T-helper 2 cell treated with Interferon-gamma antibody and Interleukin-4, amounts not matched to agents 5 μg/mL and 100 μg/mL, for 36 hours (primary cell): ENCODE data around the gene ASXL3.

ENCODE experiments used
- DNase-seq: peaks from one replicate; pipeline ENCODE4 v3.0.0; 2021; ENCODE audit warnings: low spot score
- H3K27ac Mint-ChIP-seq: one replicate; pipeline ENCODE4 v1.8.0; 2021; ENCODE audit warnings: mild to moderate bottlenecking, mixed read lengths
- H3K27me3 Mint-ChIP-seq: one replicate; pipeline ENCODE4 v1.8.0; 2021; ENCODE audit warnings: low read depth, mixed read lengths
- H3K36me3 Mint-ChIP-seq: one replicate; pipeline ENCODE4 v1.8.0; 2021; ENCODE audit warnings: low read depth, mixed read lengths
- H3K4me1 Mint-ChIP-seq: one replicate; pipeline ENCODE4 v1.8.0; 2021; ENCODE audit warnings: low read depth, mixed read lengths
- H3K4me3 Mint-ChIP-seq: one replicate; pipeline ENCODE4 v1.8.0; 2022; ENCODE audit warnings: mild to moderate bottlenecking, moderate library complexity, mixed read lengths
- H3K9me3 Mint-ChIP-seq: one replicate; pipeline ENCODE4 v1.8.0; 2021; ENCODE audit warnings: mixed read lengths

Gene ASXL3

GRCh38 chr18:33596178-33596854 is 18.3 kb downstream of the ASXL3 start:
- H3K27me3 Mint-ChIP-seq = no peaks in the 10 kb centered on the region
- H3K9me3 Mint-ChIP-seq = peaks cover 7% of the 10 kb centered on the region
- no peak for DNase-seq
- H3K4me3 Mint-ChIP-seq = no peak overlapping the region
- H3K4me1 Mint-ChIP-seq = no peaks in the 10 kb centered on the region
- H3K36me3 Mint-ChIP-seq = no peaks in the 10 kb centered on the region
- no peak overlapping the region for H3K27ac Mint-ChIP-seq

DNA sequence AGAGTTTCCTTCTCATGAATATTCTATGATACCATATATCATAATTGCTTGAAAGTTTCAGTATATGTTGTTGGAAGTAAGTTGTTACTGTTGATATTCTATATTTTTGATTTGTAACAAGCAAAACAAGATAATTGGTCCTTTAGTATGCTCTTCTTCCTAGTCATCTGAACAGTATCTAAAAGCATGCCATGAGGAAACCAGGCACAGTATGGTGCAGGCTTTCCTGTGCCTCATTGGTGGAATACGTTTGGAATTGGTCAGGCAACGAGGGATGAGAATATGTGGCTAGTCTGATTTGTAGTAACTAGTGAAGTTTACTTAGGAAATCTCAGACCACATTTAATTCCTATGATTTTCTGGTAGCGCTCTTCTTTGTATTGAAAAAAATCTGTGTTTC is 22.8 kb downstream of the ASXL3 start:
- H3K27ac Mint-ChIP-seq = no peak overlapping the region
- peaks cover 8% of the 10 kb centered on the region for H3K9me3 Mint-ChIP-seq
- H3K4me1 Mint-ChIP-seq = no peaks in the 10 kb centered on the region

DNA sequence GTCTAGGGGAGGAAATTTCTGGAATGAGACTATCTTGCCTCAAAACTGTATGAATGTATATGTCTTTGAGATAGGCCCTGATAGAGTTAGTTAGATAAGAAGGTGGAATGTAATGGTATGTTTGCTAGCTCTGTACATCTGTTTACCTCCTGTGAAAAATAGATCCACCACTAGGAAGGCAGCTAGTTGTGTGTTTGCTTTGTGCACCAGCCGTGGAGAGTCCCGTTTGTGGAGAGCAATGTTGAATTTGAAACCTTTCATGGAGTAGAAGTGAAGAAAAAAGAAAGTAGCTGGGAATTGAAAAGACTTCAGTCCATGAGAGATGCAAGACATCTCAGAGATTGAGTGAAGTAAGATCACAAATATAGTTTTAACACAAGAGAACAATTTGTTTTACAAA is 25.4 kb downstream of the ASXL3 start:
- Mint-ChIP-seq H3K27ac (no peak overlapping the region), H3K36me3 (no peaks in the 10 kb centered on the region), H3K27me3 (no peaks in the 10 kb centered on the region), H3K9me3 (peaks cover 13% of the 10 kb centered on the region), H3K4me3 (no peak overlapping the region), H3K4me1 (no peaks in the 10 kb centered on the region)
- no peak for DNase-seq

More for the DNA sequence above, 22.8 kb downstream of the ASXL3 start:
- no peak overlapping the region for H3K4me3 Mint-ChIP-seq
- no peaks in the 10 kb centered on the region for H3K27me3 Mint-ChIP-seq
- no peaks in the 10 kb centered on the region for H3K36me3 Mint-ChIP-seq
- no peak for DNase-seq

GRCh38 chr18:33605250-33605649 is 27.2 kb downstream of the ASXL3 start:
- Mint-ChIP-seq H3K4me3 (no peak overlapping the region), H3K4me1 (no peaks in the 10 kb centered on the region), H3K27ac (no peak overlapping the region), H3K36me3 (no peaks in the 10 kb centered on the region), H3K9me3 (peaks cover 13% of the 10 kb centered on the region), H3K27me3 (no peaks in the 10 kb centered on the region)
- DNase-seq = no peak

DNA sequence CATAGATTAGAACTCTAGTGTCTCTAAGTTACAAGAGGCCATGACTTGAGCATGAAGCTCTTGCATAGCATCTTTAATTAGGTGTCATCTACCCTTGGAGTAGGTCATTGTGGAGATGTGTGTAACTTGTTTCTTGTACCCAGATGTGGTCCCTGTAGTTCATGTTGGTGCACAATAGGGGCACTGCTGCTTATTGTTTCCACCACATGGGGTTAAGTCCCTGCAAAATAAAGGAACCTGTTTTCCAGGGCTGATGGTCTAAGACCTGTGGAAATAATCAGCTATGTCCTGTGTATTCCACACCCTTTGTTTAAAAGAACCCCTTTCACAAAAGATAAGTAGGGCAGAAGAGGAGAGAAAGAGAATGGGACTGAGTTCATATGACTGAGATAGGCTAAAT is 28.6 kb downstream of the ASXL3 start:
- no peak for DNase-seq
- H3K9me3 Mint-ChIP-seq = peaks cover 13% of the 10 kb centered on the region
- H3K36me3 Mint-ChIP-seq = no peaks in the 10 kb centered on the region
- H3K4me1 Mint-ChIP-seq = no peaks in the 10 kb centered on the region
- H3K4me3 Mint-ChIP-seq = no peak overlapping the region
- H3K27me3 Mint-ChIP-seq = no peaks in the 10 kb centered on the region
- H3K27ac Mint-ChIP-seq = no peak overlapping the region

DNA sequence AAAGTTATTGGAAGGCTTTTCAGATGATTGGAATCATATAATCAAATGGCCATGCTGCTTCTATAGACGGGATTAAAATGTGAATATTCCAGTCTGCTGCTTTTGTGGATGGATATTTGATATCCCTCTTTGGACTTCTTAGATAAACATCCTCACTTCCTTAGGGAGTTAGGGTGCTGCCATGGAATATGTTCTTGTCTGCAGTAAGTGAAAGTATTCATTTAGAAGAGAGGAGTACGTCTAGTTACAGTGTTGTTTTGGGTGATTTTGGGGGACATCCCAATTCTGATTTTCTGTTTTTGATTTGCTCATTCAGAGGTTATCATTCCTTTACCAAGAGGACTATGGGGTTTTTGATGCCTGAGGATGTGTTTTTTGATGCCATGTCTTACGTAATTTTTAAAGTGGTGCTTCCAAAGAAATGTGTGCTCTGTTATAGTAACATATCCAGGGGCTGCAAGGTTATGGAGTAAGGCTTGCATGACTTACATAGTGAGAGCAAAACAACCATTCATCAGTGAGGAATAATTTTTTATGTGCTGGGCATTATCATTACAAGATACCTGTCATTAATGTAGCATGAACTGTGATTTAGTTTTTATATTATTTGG is 33.6 kb downstream of the ASXL3 start:
- Mint-ChIP-seq H3K27me3 (no peaks in the 10 kb centered on the region), H3K4me3 (no peak overlapping the region), H3K9me3 (peaks cover 19% of the 10 kb centered on the region), H3K36me3 (no peaks in the 10 kb centered on the region), H3K27ac (no peak overlapping the region), H3K4me1 (no peaks in the 10 kb centered on the region)
- no peak for DNase-seq

- Mint-ChIP-seq H3K27me3 (no peaks in the 10 kb centered on the region), H3K9me3 (peaks cover 18% of the 10 kb centered on the region), H3K4me3 (no peak overlapping the region), H3K27ac (no peak overlapping the region), H3K4me1 (no peaks in the 10 kb centered on the region), H3K36me3 (no peaks in the 10 kb centered on the region)
- DNase-seq = no peak
These were observed 34.6 kb downstream of the ASXL3 start for GRCh38 chr18:33612632-33613031.

DNA sequence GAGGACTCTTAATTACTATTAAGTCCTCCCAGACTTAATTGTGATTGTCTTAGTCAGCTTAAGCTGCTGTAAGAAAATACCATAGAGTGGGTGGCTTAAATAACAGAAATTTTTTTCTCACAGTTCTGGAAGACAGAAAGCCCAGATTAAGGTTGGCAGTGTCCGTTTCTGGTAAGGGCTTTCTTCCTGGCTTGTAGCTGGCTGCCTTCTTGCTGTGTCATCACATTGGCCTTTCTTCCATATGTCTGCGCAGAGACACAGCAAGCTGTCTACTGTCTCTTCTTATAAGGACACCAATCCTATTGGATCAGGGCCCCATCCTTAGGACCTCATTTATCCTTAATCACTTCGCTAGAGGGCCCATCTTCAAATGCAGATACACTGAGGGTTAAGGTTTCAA is 38.5 kb downstream of the ASXL3 start:
- no peaks in the 10 kb centered on the region for H3K27me3 Mint-ChIP-seq
- H3K4me3 Mint-ChIP-seq = no peak overlapping the region
- no peaks in the 10 kb centered on the region for H3K36me3 Mint-ChIP-seq
- no peak for DNase-seq
- H3K9me3 Mint-ChIP-seq = peaks cover 22% of the 10 kb centered on the region
- no peak overlapping the region for H3K27ac Mint-ChIP-seq
- no peaks in the 10 kb centered on the region for H3K4me1 Mint-ChIP-seq

DNA sequence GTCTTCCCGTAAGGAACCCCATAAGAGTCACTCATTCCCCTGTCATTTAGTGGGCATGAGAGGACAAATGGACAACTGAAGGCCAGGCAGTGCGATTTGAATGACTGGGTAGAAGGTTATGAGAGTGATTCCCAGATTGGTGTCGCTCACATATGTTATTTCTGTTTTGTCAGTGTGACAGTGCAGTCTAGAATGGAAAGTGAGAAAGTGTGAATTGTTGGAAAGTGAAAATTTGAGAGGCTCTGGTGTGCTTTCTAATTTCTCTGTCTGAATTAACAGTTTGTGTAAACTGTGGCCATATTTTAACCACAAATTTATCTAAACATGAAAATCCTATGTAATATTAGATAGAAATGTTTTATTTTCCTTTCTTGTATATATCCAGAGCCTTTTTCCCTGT is 49.1 kb downstream of the ASXL3 start:
- H3K4me1 Mint-ChIP-seq = no peaks in the 10 kb centered on the region
- no peaks in the 10 kb centered on the region for H3K27me3 Mint-ChIP-seq
- DNase-seq = no peak
- H3K9me3 Mint-ChIP-seq = peaks cover 22% of the 10 kb centered on the region
- H3K36me3 Mint-ChIP-seq = no peaks in the 10 kb centered on the region
- H3K4me3 Mint-ChIP-seq = no peak overlapping the region
- no peak overlapping the region for H3K27ac Mint-ChIP-seq

- Mint-ChIP-seq H3K4me3 (no peak overlapping the region), H3K27ac (no peak overlapping the region), H3K36me3 (no peaks in the 10 kb centered on the region), H3K4me1 (no peaks in the 10 kb centered on the region), H3K27me3 (no peaks in the 10 kb centered on the region), H3K9me3 (peaks cover 21% of the 10 kb centered on the region)
- no peak for DNase-seq
These were observed 52.5 kb downstream of the ASXL3 start for GRCh38 chr18:33630476-33630875.

DNA sequence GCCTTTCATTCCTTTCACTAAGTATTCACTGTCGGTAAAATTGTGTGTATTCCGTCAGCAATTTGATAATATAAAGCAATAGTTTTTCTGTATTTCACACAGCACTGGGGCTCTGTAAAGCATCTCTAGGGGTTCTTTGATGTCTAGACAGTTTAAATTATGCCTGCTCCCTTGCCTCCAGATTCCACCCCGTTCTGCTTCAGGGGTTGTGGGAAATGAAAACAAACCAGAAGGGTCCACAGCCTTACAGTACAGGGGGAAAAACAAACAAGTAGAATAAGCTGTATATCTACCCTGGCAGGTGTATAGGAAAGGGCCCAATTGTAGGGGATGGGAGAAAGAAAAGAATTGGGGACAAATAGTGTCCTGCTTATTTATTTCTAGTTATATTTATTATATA is 63.1 kb downstream of the ASXL3 start:
- H3K36me3 Mint-ChIP-seq = no peaks in the 10 kb centered on the region
- peaks cover 3% of the 10 kb centered on the region for H3K9me3 Mint-ChIP-seq
- H3K4me1 Mint-ChIP-seq = no peaks in the 10 kb centered on the region
- H3K27ac Mint-ChIP-seq = no peak overlapping the region
- H3K27me3 Mint-ChIP-seq = no peaks in the 10 kb centered on the region
- H3K4me3 Mint-ChIP-seq = no peak overlapping the region
- no peak for DNase-seq

GRCh38 chr18:33644494-33644893 is 66.5 kb downstream of the ASXL3 start:
- Mint-ChIP-seq H3K27me3 (no peaks in the 10 kb centered on the region), H3K4me3 (no peak overlapping the region), H3K9me3 (no peaks in the 10 kb centered on the region), H3K4me1 (no peaks in the 10 kb centered on the region), H3K36me3 (no peaks in the 10 kb centered on the region), H3K27ac (no peak overlapping the region)
- no peak for DNase-seq

DNA sequence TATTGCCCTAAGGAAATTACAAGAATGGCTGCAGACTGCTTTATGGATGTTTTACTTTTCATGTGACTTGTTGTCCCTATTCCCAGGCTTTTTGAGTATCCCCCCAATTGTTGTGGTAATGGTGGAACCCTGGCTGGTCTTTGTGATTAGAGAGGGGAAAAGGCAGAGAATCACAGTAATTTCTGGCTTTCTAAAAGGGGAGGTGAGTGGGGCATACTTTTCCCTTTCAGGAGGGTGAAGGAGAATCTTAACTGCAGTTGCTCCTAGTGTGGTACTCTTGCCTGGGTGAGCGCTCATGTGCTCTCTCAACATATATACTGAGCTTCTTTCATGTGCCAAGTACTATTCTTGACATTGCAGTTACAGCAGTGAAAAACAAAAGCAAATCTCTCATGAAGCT is 69.3 kb downstream of the ASXL3 start:
- Mint-ChIP-seq H3K36me3 (no peaks in the 10 kb centered on the region), H3K27ac (no peak overlapping the region), H3K27me3 (no peaks in the 10 kb centered on the region), H3K9me3 (no peaks in the 10 kb centered on the region), H3K4me1 (no peaks in the 10 kb centered on the region), H3K4me3 (no peak overlapping the region)
- DNase-seq = no peak

DNA sequence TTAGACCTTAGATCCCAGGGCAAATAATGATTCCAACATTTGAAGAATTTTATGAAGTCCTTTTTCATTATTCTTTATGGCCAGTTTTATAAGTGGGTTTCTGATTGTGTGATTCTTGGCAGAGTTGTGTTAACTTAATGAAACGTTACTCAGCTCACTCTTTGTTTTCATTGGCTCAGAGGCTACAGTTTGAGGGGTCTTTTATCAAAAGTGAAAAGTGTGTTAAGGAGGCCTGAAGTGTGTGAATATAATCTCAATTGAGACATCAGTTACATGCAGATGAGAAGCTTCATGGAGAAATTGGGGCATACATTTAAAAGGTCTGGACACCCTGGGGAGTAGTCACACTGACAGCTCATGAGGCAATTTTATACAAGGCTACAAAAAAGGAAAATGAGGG is 74.6 kb downstream of the ASXL3 start:
- no peaks in the 10 kb centered on the region for H3K27me3 Mint-ChIP-seq
- H3K36me3 Mint-ChIP-seq = no peaks in the 10 kb centered on the region
- no peaks in the 10 kb centered on the region for H3K4me1 Mint-ChIP-seq
- H3K9me3 Mint-ChIP-seq = peaks cover 3% of the 10 kb centered on the region
- no peak overlapping the region for H3K27ac Mint-ChIP-seq
- H3K4me3 Mint-ChIP-seq = no peak overlapping the region
- no peak for DNase-seq

- H3K27ac Mint-ChIP-seq = no peak overlapping the region
- no peak for DNase-seq
- peaks cover 3% of the 10 kb centered on the region for H3K9me3 Mint-ChIP-seq
- no peaks in the 10 kb centered on the region for H3K4me1 Mint-ChIP-seq
- no peaks in the 10 kb centered on the region for H3K27me3 Mint-ChIP-seq
- no peaks in the 10 kb centered on the region for H3K36me3 Mint-ChIP-seq
- no peak overlapping the region for H3K4me3 Mint-ChIP-seq
These were observed 75.2 kb downstream of the ASXL3 start for GRCh38 chr18:33653231-33653630.
